HG03354 (cell line): ENCODE data around the gene DZIP1.
"Not testable (repeated sequence)": the region's sequence is repeated elsewhere in the genome, so short reads cannot be mapped to it uniquely, and the experiment has no call there.

Source experiments
- ATAC-seq: cut with Tn5 transposase; IDR thresholded peaks from one replicate; pipeline ENCODE4 v1.9.1; 2021; ENCODE audit warnings: mild to moderate bottlenecking; ENCODE audit not compliant: unreplicated experiment, poor library complexity, severe bottlenecking

DZIP1 gene

GRCh38 chr13:95607366-95607765, 37.1 kb downstream of the DZIP1 start:
- ATAC-seq, result no peak

DNA sequence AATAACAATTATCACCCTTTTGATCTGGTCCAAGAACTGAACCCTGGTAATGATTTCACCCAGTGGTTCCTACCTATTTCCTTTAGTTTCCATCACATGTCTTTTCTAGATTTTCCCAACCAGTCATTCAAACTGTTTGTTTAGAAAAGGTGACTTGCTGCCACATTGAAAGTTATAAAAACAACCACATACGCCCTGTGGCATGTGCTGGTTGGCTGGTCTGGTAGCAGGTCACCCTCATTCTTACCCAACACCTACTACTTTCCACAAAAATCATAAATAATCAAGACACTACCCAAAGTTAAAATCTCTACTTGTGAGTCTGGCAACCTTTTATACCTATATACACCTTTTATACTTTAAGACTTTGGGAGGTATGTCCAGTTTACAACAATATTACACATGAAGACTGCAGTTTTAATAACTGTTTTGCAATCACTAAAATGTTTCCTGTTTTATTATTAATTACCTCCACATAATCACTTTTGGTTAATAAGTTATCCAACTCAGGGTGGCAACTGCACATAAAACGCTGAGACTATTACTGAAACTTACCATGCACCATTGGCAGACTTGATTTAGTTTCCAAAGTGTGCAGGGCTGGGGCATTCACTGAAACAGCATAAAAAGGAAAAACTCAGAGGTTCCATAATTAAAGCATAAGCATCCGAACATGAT, 38.9 kb downstream of the DZIP1 start:
- no peak for ATAC-seq

- no peak for ATAC-seq
These were observed 40.0 kb downstream of the DZIP1 start for GRCh38 chr13:95604556-95604915.

GRCh38 chr13:95603887-95604555, 40.5 kb downstream of the DZIP1 start:
- ATAC-seq, result no peak

DNA sequence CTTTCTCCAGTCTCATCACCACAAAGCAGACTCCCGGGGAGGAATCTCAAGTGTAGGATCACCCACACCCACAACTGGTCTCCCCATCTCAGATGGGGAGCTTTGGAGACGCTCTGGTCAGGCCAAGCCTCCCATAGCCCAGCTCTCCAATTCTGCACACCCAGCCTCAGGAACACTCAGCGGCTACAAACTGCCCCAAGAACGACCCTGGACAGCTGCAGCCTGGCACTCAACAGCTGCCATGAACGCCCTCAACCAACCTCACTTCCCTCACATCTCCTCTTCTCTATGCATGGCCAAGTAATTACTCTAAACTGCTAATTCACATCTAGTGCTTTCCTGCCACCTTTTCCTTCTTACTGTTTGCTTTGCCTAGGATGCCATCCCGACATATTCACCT, 42.6 kb downstream of the DZIP1 start:
- ATAC-seq, result no peak

DNA sequence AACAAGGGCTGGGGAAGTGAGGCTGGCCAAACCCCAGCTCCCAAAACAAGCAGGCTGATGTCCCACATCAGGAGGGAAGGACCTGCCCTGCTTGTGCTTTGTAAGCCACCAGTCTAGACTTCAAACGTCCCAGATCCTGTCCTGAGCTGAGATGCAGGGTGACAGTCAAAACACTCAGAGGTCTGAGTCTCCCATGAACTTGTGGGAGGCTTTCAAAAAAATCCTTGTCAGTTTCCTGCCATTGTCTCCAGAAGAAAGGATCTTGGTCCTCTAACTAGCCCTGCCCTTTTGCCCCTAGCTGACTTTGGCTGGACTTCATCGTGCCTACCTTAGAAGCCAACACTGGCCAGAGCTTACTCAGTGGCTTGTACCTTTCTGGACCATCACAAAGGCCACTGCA, 43.3 kb downstream of the DZIP1 start:
- ATAC-seq, result no peak

DNA sequence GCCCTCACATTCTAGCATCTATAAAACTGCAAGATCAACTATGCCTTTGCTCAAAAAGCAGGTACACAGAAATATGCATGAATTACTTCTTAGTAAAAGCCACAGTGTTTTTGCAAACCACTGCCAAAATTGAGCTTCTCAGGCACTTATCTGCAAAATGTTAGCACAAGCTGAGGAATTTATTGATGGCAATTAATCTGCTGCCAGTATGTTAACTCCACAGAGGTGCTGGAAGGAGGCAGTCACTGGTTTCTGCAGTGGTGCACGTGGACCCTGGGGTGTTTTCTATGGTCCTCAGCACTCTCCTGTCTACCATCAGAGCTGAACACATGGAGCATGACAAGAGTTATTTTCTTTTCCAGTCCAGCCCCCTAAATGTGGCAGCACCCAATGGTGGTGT, 47.8 kb downstream of the DZIP1 start:
- ATAC-seq, result no peak

DNA sequence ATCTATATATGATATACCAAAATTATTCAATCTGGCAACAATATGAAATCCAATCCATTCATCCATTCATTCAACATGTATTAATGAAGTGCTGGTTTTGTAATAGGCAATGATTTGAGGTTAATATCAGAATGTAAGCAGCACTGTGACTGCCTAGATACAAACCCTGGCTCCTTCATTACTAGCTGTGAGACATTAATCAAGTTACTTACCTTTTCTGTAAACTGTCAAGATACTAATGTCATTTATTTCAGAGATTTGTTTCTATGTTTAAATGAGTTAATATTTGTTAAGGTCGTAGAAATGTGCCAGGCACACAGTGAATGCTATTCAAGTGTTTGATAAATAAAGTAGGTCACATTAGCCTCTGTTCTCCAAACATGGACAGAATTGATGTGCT, 51.0 kb downstream of the DZIP1 start:
- no peak for ATAC-seq

GRCh38 chr13:95588721-95589120, 55.8 kb downstream of the DZIP1 start:
- ATAC-seq, result no peak

- ATAC-seq, result no peak
These were observed 56.4 kb downstream of the DZIP1 start for GRCh38 chr13:95588134-95588533.

DNA sequence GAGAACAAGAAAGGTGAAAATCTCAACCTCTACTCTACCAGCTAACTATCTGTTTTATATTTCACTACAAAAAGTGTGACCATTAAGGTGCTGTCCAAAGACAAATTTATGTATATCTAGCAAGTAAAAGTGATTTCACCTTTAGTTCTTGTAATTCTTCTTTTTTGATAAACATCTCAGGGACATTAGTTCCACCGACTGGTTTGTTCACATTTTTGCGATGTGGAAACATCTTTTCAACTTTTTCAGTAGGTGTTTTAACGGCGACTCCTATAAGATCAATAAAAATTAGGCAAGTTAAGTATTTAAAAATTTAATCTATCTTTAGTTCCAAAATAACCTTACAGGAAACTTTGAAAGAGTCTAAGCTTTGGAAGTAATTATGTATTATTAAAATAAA, 58.6 kb downstream of the DZIP1 start:
- no peak for ATAC-seq

- ATAC-seq, result peak; percentile 86
These were observed 65.2 kb downstream of the DZIP1 start for GRCh38 chr13:95579303-95579702.

DNA sequence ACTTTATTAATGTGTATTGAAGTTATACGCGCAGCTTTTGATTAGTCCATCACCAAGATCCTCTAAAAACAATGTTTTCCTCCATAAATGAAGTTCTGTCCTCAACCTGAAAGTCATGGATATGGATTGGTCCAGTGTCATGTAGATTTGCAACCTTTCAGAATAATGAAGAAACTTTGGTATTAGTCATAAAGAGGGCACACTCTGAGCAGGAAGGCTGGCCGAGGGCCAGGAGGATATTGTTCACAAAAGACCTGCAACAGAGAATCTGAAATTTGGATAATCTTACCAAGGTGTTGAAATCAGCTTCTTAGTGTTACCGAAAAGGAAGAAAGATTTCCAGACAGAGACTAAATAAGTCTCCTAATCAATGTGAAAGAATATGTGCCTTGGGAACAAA, 71.3 kb downstream of the DZIP1 start:
- no peak for ATAC-seq

DNA sequence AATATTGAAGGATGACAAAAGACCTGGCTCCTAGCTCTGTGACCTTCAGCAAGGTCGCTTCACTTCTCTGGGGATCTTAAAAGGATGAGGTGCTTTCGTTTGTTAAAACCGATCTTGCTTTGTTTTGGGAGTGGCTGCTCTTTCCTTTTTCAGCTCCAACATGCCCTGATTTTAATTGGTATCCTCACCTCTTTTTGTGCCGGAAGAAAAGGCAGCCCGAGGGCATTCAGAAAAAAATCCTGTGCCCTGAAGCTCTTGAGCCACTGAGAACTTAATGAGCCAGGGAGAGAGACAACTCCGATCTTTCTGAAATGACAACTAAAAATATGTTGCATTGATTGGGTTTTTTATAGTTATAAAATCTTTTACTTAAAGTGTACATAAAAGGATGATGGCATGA, 72.6 kb downstream of the DZIP1 start:
- no peak for ATAC-seq

- no peak for ATAC-seq
These were observed 74.5 kb downstream of the DZIP1 start for GRCh38 chr13:95570016-95570415.

DNA sequence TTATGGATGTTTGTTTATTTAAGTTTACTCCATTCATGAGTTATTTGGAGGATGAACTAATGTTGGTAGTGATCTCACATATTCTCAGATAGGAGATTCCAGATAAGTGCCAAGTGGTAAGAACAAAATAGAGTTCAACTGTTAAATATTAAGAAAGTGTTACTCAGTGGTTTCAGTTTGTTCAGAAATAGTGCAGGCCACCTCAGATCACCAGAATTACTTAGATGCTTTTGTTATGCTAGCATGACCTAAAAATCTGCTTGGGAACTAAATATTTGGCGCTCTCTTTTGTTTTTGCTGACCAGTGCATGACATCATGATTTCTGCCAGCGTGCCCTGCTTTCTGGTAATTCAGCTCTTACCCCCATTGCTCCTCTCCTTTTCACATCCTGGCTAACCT, 76.4 kb downstream of the DZIP1 start:
- no peak for ATAC-seq

DNA sequence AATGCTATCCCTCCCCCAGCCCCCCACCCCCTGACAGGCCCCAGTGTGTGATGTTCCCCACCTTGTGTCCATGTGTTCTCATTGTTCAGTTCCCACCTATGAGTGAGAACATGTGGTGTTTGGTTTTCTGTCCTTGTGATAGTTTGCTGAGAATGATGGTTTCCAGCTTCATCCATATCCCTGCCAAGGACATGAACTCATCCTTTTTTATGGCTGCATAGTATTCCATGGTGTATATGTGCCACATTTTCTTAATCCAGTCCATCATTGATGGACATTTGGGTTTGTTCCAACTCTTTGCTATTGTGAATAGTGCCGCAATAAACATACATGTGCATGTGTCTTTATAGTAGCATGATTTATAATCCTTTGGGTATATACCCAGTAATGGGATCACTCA, 78.7 kb downstream of the DZIP1 start:
- ATAC-seq, result not testable (repeated sequence)

- ATAC-seq, result no peak
These were observed 79.7 kb downstream of the DZIP1 start for GRCh38 chr13:95564733-95565291.

GRCh38 chr13:95564091-95564490, 80.4 kb downstream of the DZIP1 start:
- no peak for ATAC-seq

DNA sequence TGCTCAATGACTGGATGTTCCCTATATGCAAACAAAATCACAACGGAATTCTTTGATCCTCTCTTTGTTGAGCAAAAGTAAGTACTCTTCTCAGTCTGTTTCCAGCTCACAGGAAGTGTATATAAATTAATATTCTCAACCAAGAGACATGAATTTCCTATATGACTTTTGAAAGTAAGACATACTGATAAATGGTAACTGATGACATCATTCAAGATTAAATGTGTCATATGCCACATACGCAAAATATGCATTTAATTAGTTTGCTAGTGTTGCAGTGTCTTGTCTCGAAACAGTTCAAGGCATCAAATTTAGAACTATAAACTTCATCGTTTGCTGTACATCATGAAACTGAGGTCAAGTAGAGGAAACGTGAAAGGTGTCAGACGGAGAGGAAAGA, 84.1 kb downstream of the DZIP1 start:
- no peak for ATAC-seq

DNA sequence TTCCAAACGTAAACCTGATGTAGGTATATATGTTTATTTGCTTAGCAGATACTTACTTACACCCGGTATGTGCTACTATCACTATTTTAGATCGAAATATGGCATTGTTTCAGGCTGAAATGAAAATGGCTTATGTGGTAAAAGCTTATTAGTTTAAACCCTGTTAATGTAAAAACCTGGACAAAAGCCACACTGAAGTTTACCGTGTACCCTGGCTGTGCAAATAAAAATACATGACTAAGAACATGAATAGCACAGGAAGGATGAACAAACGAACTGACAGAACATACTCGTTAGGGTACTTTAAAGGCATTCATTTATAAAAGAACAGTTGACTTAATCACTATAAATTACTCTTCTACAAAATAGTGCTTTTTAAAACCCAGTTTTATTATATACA, 85.4 kb downstream of the DZIP1 start:
- ATAC-seq, result no peak
